H1 (cell line): ENCODE results near the gene DYNLRB1. TPM values are rescaled to one million over a fixed set of nuclear protein-coding genes. Genes with fewer than 3 reads are reported as not detected.

ENCODE experiments used
- CTCF ChIA-PET: fragments of 300-600 bp; sonication (Branson Sonifier 250); formaldehyde crosslinking; loops from one replicate; lab custom pipeline; 2021; ENCODE audit not compliant: partially characterized antibody; lab: Charles Lee
- POLR2A ChIA-PET: fragments of 300-600 bp; sonication (Branson Sonifier 250); formaldehyde crosslinking; loops from one replicate; lab custom pipeline; 2021; ENCODE audit warnings: inconsistent platforms; ENCODE audit not compliant: partially characterized antibody; lab: Charles Lee
- DNase-seq, 2 experiments: peaks; one replicate each; pipeline versions ENCODE4 v3.0.0 to v3.0.0-alpha.2; 2010 to 2022; ENCODE audit warnings: low spot score in 2 of 2, low read depth in 1 of 2, mixed read lengths in 1 of 2
- FAIRE-seq: peaks from 2 replicates; lab custom pipeline; 2011; peaks lifted over from hg19 to GRCh38; lab: Jason Lieb, UNC
- H2AFZ ChIP-seq: 2 replicates; pipeline ENCODE4 v1.8.1; 2012; ENCODE audit warnings: low read length, inconsistent platforms
- H2AK5ac ChIP-seq: 2 replicates; pipeline ENCODE4 v1.6.1; 2013; ENCODE audit warnings: low read depth, low read length
- H2BK120ac ChIP-seq: replicated peaks from 2 replicates; pipeline ENCODE3; 2013; ENCODE audit warnings: low read depth, low read length, inconsistent platforms
- H2BK12ac ChIP-seq: 2 replicates; pipeline ENCODE4 v1.6.1; 2013; ENCODE audit warnings: low read depth, low read length
- H2BK15ac ChIP-seq: 2 replicates; pipeline ENCODE4 v1.6.1; 2013; ENCODE audit warnings: low read length
- H2BK20ac ChIP-seq: 2 replicates; pipeline ENCODE4 v1.6.1; 2013; ENCODE audit warnings: low read length
- H2BK5ac ChIP-seq: 2 replicates; pipeline ENCODE4 v1.6.1; 2013; ENCODE audit warnings: low read depth, low read length
- H3K14ac ChIP-seq: 2 replicates; pipeline ENCODE4 v1.6.1; 2013; ENCODE audit warnings: inconsistent platforms; ENCODE audit not compliant: insufficient read length
- H3K18ac ChIP-seq: 2 replicates; pipeline ENCODE4 v1.6.1; 2013; ENCODE audit warnings: low read length; ENCODE audit errors: extremely low read depth
- H3K23ac ChIP-seq: 2 replicates; pipeline ENCODE4 v1.6.1; 2013; ENCODE audit warnings: inconsistent platforms; ENCODE audit not compliant: insufficient read length
- H3K23me2 ChIP-seq: 2 replicates; pipeline ENCODE4 v1.6.1; 2013; ENCODE audit warnings: low read depth, low read length
- H3K27ac ChIP-seq: 2 replicates; pipeline ENCODE4 v1.6.1; 2011; ENCODE audit warnings: low read depth, low read length, inconsistent platforms
- H3K27me3 ChIP-seq, 4 experiments: replicated peaks in 1 of 4; 1 replicate in 1 of 4; 2 replicates in 3 of 4; pipeline versions ENCODE4 v1.6.1 to v1.8.1; 2011 to 2013; ENCODE audit warnings: low read length in 3 of 4, mild to moderate bottlenecking in 3 of 4, inconsistent platforms in 2 of 4, mixed read lengths in 2 of 4, moderate library complexity in 1 of 4; ENCODE audit not compliant: control insufficient read depth in 3 of 4, insufficient read depth in 3 of 4; ENCODE audit errors: extremely low read depth in 1 of 4
- H3K36me3 ChIP-seq, 4 experiments: 2 replicates each; pipeline versions ENCODE4 v1.6.1 to v1.8.1; 2011 to 2013; ENCODE audit warnings: mild to moderate bottlenecking in 4 of 4, low read length in 3 of 4, moderate library complexity in 2 of 4, control low read depth in 1 of 4, inconsistent platforms in 1 of 4; ENCODE audit not compliant: insufficient read depth in 4 of 4, control insufficient read depth in 2 of 4
- H3K4ac ChIP-seq: replicated peaks from 2 replicates; pipeline ENCODE3; 2013; ENCODE audit warnings: low read length, low read depth, mixed read lengths, inconsistent platforms; ENCODE audit not compliant: insufficient read length
- H3K4me1 ChIP-seq, 4 experiments: replicated peaks in 1 of 4; 1 replicate in 1 of 4; 2 replicates in 3 of 4; pipeline versions ENCODE4 v1.6.1 to v1.8.1; 2011 to 2013; ENCODE audit warnings: low read length in 3 of 4, inconsistent platforms in 2 of 4, mixed read lengths in 1 of 4; ENCODE audit not compliant: insufficient read depth in 4 of 4, control insufficient read depth in 3 of 4
- H3K4me2 ChIP-seq, 2 experiments: 2 replicates each; pipeline versions ENCODE4 v1.6.1 to v1.8.1; 2011 to 2013; ENCODE audit warnings: low read depth in 2 of 2, low read length in 2 of 2, control low read depth in 1 of 2, inconsistent platforms in 1 of 2, mild to moderate bottlenecking in 1 of 2; ENCODE audit not compliant: insufficient read depth in 1 of 2
- H3K4me3 ChIP-seq, 4 experiments: fragments of 200-600, 300-600 bp in 1 of 4; sonication (generic), shearing (Covaris generic), sonication (Bioruptor Twin) in 1 of 4; 2 replicates each; pipeline versions ENCODE4 v1.5.1 to v1.8.1; 2011 to 2016; ENCODE audit warnings: low read length in 4 of 4, low read depth in 3 of 4, control low read depth in 2 of 4, inconsistent platforms in 2 of 4, mild to moderate bottlenecking in 2 of 4, mixed read lengths in 1 of 4, moderate library complexity in 1 of 4; ENCODE audit not compliant: insufficient read depth in 2 of 4; ENCODE audit errors: extremely low read depth in 1 of 4
- H3K56ac ChIP-seq: replicated peaks from 2 replicates; pipeline ENCODE3; 2013; ENCODE audit warnings: low read depth, mild to moderate bottlenecking, mixed read lengths, low read length, inconsistent platforms; ENCODE audit not compliant: insufficient read length
- H3K79me1 ChIP-seq: 2 replicates; pipeline ENCODE4 v1.6.1; 2013; ENCODE audit warnings: low read depth, low read length, control low read depth
- H3K79me2 ChIP-seq, 2 experiments: 2 replicates each; pipeline versions ENCODE4 v1.6.1 to v1.8.1; 2012 to 2013; ENCODE audit warnings: low read length in 2 of 2, mild to moderate bottlenecking in 2 of 2, inconsistent platforms in 1 of 2; ENCODE audit not compliant: insufficient read depth in 2 of 2, control insufficient read depth in 1 of 2
- H3K9ac ChIP-seq, 4 experiments: replicated peaks in 1 of 4; 1 replicate in 1 of 4; 2 replicates in 3 of 4; pipeline versions ENCODE4 v1.6.1 to v1.8.1; 2011 to 2013; ENCODE audit warnings: low read depth in 3 of 4, low read length in 3 of 4, control low read depth in 2 of 4, mild to moderate bottlenecking in 2 of 4, moderate library complexity in 2 of 4, inconsistent platforms in 1 of 4; ENCODE audit errors: extremely low read depth in 1 of 4
- H3K9me3 ChIP-seq, 2 experiments: 2 replicates each; pipeline versions ENCODE4 v1.6.1 to v1.8.1; 2012 to 2013; ENCODE audit warnings: mild to moderate bottlenecking in 2 of 2, moderate library complexity in 2 of 2, control low read depth in 1 of 2, inconsistent platforms in 1 of 2, low read depth in 1 of 2, low read length in 1 of 2, mixed read lengths in 1 of 2; ENCODE audit not compliant: insufficient read depth in 2 of 2
- H4K20me1 ChIP-seq, 2 experiments: replicated peaks in 1 of 2; 2 replicates each; pipeline versions ENCODE3 to v1.8.1; 2011 to 2013; ENCODE audit warnings: inconsistent platforms in 2 of 2, low read length in 2 of 2, mild to moderate bottlenecking in 1 of 2; ENCODE audit not compliant: insufficient read depth in 2 of 2, control insufficient read depth in 1 of 2
- H4K5ac ChIP-seq: 2 replicates; pipeline ENCODE4 v1.6.1; 2013; ENCODE audit warnings: low read length, low read depth, mixed read lengths, inconsistent platforms; ENCODE audit not compliant: insufficient read length
- H4K8ac ChIP-seq: 2 replicates; pipeline ENCODE4 v1.8.0; 2013; ENCODE audit warnings: mild to moderate bottlenecking, moderate library complexity, low read length, inconsistent platforms; ENCODE audit not compliant: insufficient read depth; ENCODE audit errors: extremely low read depth
- H4K91ac ChIP-seq: replicated peaks from 2 replicates; pipeline ENCODE3; 2013; ENCODE audit warnings: low read length, mixed read lengths, inconsistent platforms; ENCODE audit not compliant: insufficient read length
- CEBPB ChIP-seq: IDR thresholded peaks from 2 replicates; pipeline ENCODE4 v1.6.1; 2012; ENCODE audit warnings: low read depth, low read length
- CHD1 ChIP-seq: IDR thresholded peaks from 2 replicates; pipeline ENCODE4 v1.6.1; 2012; ENCODE audit warnings: low read depth, low read length, improper control_type of control experiment
- CREB1 ChIP-seq: IDR thresholded peaks from 2 replicates; pipeline ENCODE4 v1.6.1; 2012; ENCODE audit warnings: inconsistent platforms
- EP300 ChIP-seq, 2 experiments: IDR thresholded peaks; 1 replicate in 1 of 2; 2 replicates in 1 of 2; pipeline ENCODE4 v1.6.1; 2011 to 2012; ENCODE audit warnings: low read depth in 2 of 2, low read length in 2 of 2, mild to moderate bottlenecking in 2 of 2, borderline replicate concordance in 1 of 2, inconsistent platforms in 1 of 2, moderate library complexity in 1 of 2
- EZH2 ChIP-seq: fragments of 200-600 bp; sonication (generic); IDR thresholded peaks from 2 replicates; pipeline ENCODE4 v1.7.1; 2012; ENCODE audit warnings: low read depth, mild to moderate bottlenecking, moderate library complexity, low read length, inconsistent platforms; ENCODE audit not compliant: severe bottlenecking
- HDAC6 ChIP-seq: IDR thresholded peaks from one replicate; pipeline ENCODE4 v1.7.1; 2012; ENCODE audit warnings: low read depth, mild to moderate bottlenecking, inconsistent platforms, low read length, moderate library complexity
- NANOG ChIP-seq: IDR thresholded peaks from 2 replicates; pipeline ENCODE4 v1.6.1; 2011; ENCODE audit warnings: low read length, low read depth, mild to moderate bottlenecking, inconsistent platforms; ENCODE audit not compliant: insufficient read depth, poor library complexity, severe bottlenecking
- NRF1 ChIP-seq: IDR thresholded peaks from 2 replicates; pipeline ENCODE4 v1.6.1; 2011; ENCODE audit warnings: mild to moderate bottlenecking, low read depth, low read length, improper control_type of control experiment
- RBBP5 ChIP-seq: IDR thresholded peaks from 2 replicates; pipeline ENCODE4 v1.7.1; 2012; ENCODE audit warnings: low read depth, mild to moderate bottlenecking, inconsistent platforms, low read length, moderate library complexity, borderline replicate concordance
- RFX5 ChIP-seq: IDR thresholded peaks from 2 replicates; pipeline ENCODE4 v1.6.1; 2011; ENCODE audit warnings: low read depth, low read length, improper control_type of control experiment, borderline replicate concordance
- SP2 ChIP-seq: IDR thresholded peaks from 2 replicates; pipeline ENCODE4 v1.6.1; 2012; ENCODE audit warnings: mild to moderate bottlenecking, low read length, inconsistent platforms
- TAF1 ChIP-seq: IDR thresholded peaks from 2 replicates; pipeline ENCODE4 v1.6.1; 2011; ENCODE audit warnings: mild to moderate bottlenecking, low read depth, low read length
- YY1 ChIP-seq: IDR thresholded peaks from 2 replicates; pipeline ENCODE4 v1.6.1; 2011; ENCODE audit warnings: low read depth, mild to moderate bottlenecking, low read length
- ZNF274 ChIP-seq: IDR thresholded peaks from 2 replicates; pipeline ENCODE4 v1.7.0; 2012; ENCODE audit warnings: low read length, borderline replicate concordance; ENCODE audit errors: extremely low read depth
- WGBS, 2 experiments: shearing (Covaris generic) in 1 of 2; methylation state at CpG; one replicate each; pipeline versions ENCODE4 v1.1.6 to v1.1.7; 2013 to 2015; ENCODE audit warnings: low lambda C conversion rate in 2 of 2, mixed read lengths in 2 of 2, inconsistent platforms in 1 of 2, low coverage in 1 of 2, missing lambda C conversion rate in 1 of 2; ENCODE audit not compliant: insufficient replicate concordance in 2 of 2, insufficient coverage in 1 of 2, insufficient read length in 1 of 2; ENCODE audit errors: extremely low coverage in 1 of 2, missing lambda C conversion rate in 1 of 2; 5-methylcytosine and 5-hydroxymethylcytosine counted together
- polyA plus RNA-seq, 7 experiments: library from polyadenylated mRNA; depleted of rRNA in 3 of 7; stranded (reverse) in 5 of 7; unstranded in 2 of 7; fragments of >200 nt in 5 of 7; fragments of 200-250 nt in 2 of 7; gene quantifications; 1 replicate in 5 of 7; 2 replicates in 1 of 7; 4 replicates in 1 of 7; pipeline versions ENCODE4 v1.2.1 to v1.2.3, GENCODE V29; 2011 to 2013; ENCODE audit warnings: missing spikeins in 2 of 7, mixed read lengths in 2 of 7
- total RNA-seq: library from RNA; stranded (reverse); fragmentation: NEBNext Ultra II Directional; extraction: Animal tissue kit (Norgen Biotek cat#: 25700); gene quantifications from 2 replicates; pipeline ENCODE4 v1.2.1, GENCODE V29; 2021

The DYNLRB1 gene
- total and polyA plus RNA-seq, 2 of the 8 experiments (the other 6 are each of a cell fraction or from before 2014, with no cell fraction given): 109 to 214 TPM

- no peak for FAIRE-seq
- 92% methylated on average over 13 of the region's 13 CpGs; no CpG with 5 or more reads in 1 of the 2 experiments for WGBS, 2 experiments
- POLR2A ChIA-PET: interaction anchor here (1.9 kb wide), 1 partner anchor 164 kb away, joined by 5 read pairs; no protein-coding TSS in a partner anchor
Observed at GRCh38 chr20:34541264-34541901, 25.2 kb downstream of the DYNLRB1 start.

More at GRCh38 chr20:34541264-34541901, 25.2 kb downstream of the DYNLRB1 start:
- no peak overlapping the region for H3K18ac ChIP-seq
- no peak overlapping the region for H3K4me2 ChIP-seq
- no peak overlapping the region for H3K14ac ChIP-seq
- no peak overlapping the region for H2BK5ac ChIP-seq
- H3K27me3 ChIP-seq: no peaks in the 10 kb centered on the region
- H2AK5ac ChIP-seq: no peak overlapping the region
- CTCF ChIA-PET: interaction anchor here (0.6 to 4.9 kb wide), 7 partner anchors 8 to 472 kb away, joined by 3 to 24 read pairs (median 4); no protein-coding TSS in a partner anchor
- H3K4ac ChIP-seq: no peak overlapping the region
- H3K9ac ChIP-seq: no peak overlapping the region
- H3K36me3 ChIP-seq: peaks cover 2 to 10% (median 6%) of the 10 kb centered on the region in 4 experiments; a peak in 5 of 8 replicates
- no peak overlapping the region for H3K56ac ChIP-seq
- H2BK12ac ChIP-seq: no peak overlapping the region
- TF ChIP-seq NRF1: no peak
- no peak for TF ChIP-seq HDAC6
- no peak for TF ChIP-seq CEBPB
- TF ChIP-seq CHD1: no peak
- no peak for TF ChIP-seq SP2
- no peak for TF ChIP-seq YY1
- TF ChIP-seq TAF1: no peak
- no peak for TF ChIP-seq RBBP5
- TF ChIP-seq RFX5: no peak
- TF ChIP-seq NANOG: no peak
- no peak for TF ChIP-seq EP300 (IDR thresholded peaks at IDR 0.05; ENCODE audit: borderline replicate concordance in 1 of 2, low read depth in 2 of 2, low read length in 2 of 2)
- no peak for TF ChIP-seq EZH2
- no peak for TF ChIP-seq CREB1
- no peak for TF ChIP-seq ZNF274
- H2BK20ac ChIP-seq: no peak overlapping the region
- no peak for DNase-seq
- H3K9me3 ChIP-seq: no peaks in the 10 kb centered on the region
- H4K5ac ChIP-seq: no peak overlapping the region
- H2AFZ ChIP-seq: no peak overlapping the region
- H4K91ac ChIP-seq: no peak overlapping the region
- H3K79me1 ChIP-seq: no peaks in the 10 kb centered on the region
- H3K4me3 ChIP-seq: no peak overlapping the region
- H2BK15ac ChIP-seq: no peak overlapping the region
- no peak overlapping the region for H2BK120ac ChIP-seq
- H3K23ac ChIP-seq: no peak overlapping the region
- peaks cover 0 to 8% (median 2%) of the 10 kb centered on the region in 4 experiments; a peak in 3 of 7 replicates for H3K4me1 ChIP-seq
- peaks cover 5% of the 10 kb centered on the region; the same call in 1 of the 2 replicates for H3K23me2 ChIP-seq
- H3K79me2 ChIP-seq: no peaks in the 10 kb centered on the region
- H4K20me1 ChIP-seq: peaks cover 2 to 3% of the 10 kb centered on the region in 2 experiments
- H3K27ac ChIP-seq: no peak overlapping the region
- no peak overlapping the region for H4K8ac ChIP-seq
